Vagina (tissue), 2 donors: Measurements from ENCODE around the gene UBR2.

ENCODE experiments used
- POLR2A ChIP-seq, 2 donors: fragments of 450-650 bp; IDR thresholded peaks; one replicate each; pipeline ENCODE4 v1.6.1; 2017; ENCODE audit warnings: antibody characterized with exemption in 2 of 2, mild to moderate bottlenecking in 2 of 2, moderate library complexity in 2 of 2
- POLR2AphosphoS5 ChIP-seq, 2 donors: sonication (generic); formaldehyde crosslinking; IDR thresholded peaks; one replicate each; pipeline ENCODE4 v1.9.0; 2017; ENCODE audit warnings: antibody characterized with exemption in 2 of 2, mild to moderate bottlenecking in 2 of 2, low read depth in 1 of 2; ENCODE audit not compliant: insufficient read depth in 1 of 2
- TF ChIP-seq, protein P1 (sequence below), 3 experiments: fragments of 450-650 bp in 2 of 3; fragments of 200-600 bp in 1 of 3; sonication (generic) in 1 of 3; IDR thresholded peaks; one replicate each; pipeline ENCODE4 v1.5.1; 2017 to 2019; ENCODE audit warnings: antibody characterized with exemption in 3 of 3, mild to moderate bottlenecking in 2 of 3, moderate library complexity in 2 of 3

GRCh38 chr6:42720739-42721138, 156.9 kb downstream of the UBR2 start:
- TF ChIP-seq, protein P1, sequence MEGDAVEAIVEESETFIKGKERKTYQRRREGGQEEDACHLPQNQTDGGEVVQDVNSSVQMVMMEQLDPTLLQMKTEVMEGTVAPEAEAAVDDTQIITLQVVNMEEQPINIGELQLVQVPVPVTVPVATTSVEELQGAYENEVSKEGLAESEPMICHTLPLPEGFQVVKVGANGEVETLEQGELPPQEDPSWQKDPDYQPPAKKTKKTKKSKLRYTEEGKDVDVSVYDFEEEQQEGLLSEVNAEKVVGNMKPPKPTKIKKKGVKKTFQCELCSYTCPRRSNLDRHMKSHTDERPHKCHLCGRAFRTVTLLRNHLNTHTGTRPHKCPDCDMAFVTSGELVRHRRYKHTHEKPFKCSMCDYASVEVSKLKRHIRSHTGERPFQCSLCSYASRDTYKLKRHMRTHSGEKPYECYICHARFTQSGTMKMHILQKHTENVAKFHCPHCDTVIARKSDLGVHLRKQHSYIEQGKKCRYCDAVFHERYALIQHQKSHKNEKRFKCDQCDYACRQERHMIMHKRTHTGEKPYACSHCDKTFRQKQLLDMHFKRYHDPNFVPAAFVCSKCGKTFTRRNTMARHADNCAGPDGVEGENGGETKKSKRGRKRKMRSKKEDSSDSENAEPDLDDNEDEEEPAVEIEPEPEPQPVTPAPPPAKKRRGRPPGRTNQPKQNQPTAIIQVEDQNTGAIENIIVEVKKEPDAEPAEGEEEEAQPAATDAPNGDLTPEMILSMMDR (IDR thresholded peaks at IDR 0.05): no peak
- no peak for TF ChIP-seq POLR2AphosphoS5 (IDR thresholded peaks at IDR 0.05; ENCODE audit: insufficient read depth in 1 of 2, low read depth in 1 of 2)
- TF ChIP-seq POLR2A (IDR thresholded peaks at IDR 0.05): no peak
